GM12864 (cell line): ENCODE data around the gene MANSC4.
A peak's percentile ranks its signal among the peaks of the same experiment; 100 is the strongest.
"Not testable (repeated sequence)": the region's sequence is repeated elsewhere in the genome, so short reads cannot be mapped to it uniquely, and the experiment has no call there.

Experiments
- DNase-seq: peaks from one replicate; pipeline ENCODE4 v3.0.0-alpha.2; 2011; ENCODE audit warnings: low read depth
- H3K4me3 ChIP-seq: 2 replicates; pipeline ENCODE4 v1.5.1; 2011; ENCODE audit warnings: mild to moderate bottlenecking, low read depth, low read length, control low read depth
- TF ChIP-seq, protein P1 (sequence below): IDR thresholded peaks from 2 replicates; pipeline ENCODE4 v1.5.1; 2011; ENCODE audit warnings: low read depth, mild to moderate bottlenecking, moderate library complexity, low read length, control low read depth, inconsistent platforms; ENCODE audit errors: missing control alignments

MANSC4 gene

GRCh38 chr12:27754795-27755194, 25.2 kb downstream of the MANSC4 start:
- DNase-seq = no peak
- TF ChIP-seq, protein P1, sequence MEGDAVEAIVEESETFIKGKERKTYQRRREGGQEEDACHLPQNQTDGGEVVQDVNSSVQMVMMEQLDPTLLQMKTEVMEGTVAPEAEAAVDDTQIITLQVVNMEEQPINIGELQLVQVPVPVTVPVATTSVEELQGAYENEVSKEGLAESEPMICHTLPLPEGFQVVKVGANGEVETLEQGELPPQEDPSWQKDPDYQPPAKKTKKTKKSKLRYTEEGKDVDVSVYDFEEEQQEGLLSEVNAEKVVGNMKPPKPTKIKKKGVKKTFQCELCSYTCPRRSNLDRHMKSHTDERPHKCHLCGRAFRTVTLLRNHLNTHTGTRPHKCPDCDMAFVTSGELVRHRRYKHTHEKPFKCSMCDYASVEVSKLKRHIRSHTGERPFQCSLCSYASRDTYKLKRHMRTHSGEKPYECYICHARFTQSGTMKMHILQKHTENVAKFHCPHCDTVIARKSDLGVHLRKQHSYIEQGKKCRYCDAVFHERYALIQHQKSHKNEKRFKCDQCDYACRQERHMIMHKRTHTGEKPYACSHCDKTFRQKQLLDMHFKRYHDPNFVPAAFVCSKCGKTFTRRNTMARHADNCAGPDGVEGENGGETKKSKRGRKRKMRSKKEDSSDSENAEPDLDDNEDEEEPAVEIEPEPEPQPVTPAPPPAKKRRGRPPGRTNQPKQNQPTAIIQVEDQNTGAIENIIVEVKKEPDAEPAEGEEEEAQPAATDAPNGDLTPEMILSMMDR = no peak
- no peak overlapping the region for H3K4me3 ChIP-seq

- TF ChIP-seq, protein P1 = no peak
- no peak overlapping the region for H3K4me3 ChIP-seq
- no peak for DNase-seq
Observed at GRCh38 chr12:27751386-27752047, 28.5 kb downstream of the MANSC4 start.

DNA sequence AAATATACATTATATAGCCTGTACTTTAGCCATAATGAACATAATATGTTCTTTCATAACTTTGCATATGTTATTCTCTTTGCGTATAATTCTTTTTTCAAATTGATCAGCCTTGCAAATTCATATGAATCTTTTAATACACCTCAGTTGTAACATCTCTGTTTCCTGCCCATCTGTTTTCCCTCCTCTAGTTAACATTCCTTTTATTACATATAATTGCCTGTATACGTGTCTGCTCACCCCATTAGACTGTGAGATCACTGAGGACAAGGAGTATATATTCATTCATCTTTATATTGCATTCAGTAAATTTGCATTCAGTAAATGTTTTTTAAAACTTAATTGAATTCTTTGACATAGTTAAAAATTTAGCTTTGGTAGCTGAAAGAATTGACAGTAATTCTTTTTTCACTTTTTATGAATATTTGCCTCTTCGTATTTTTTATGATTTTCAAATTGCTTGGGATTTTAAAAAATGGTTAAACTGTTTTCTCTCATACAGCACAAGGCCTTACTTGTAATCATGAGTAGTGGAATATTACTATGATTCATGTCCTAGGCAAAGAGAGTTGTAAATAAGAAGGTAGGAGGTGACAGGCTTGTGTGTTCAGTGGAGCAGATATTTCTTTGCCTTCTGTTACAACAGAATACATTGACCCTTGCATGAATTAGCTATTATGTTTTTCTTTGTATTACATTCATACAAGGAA, 32.8 kb downstream of the MANSC4 start:
- TF ChIP-seq, protein P1 = no peak
- no peak overlapping the region for H3K4me3 ChIP-seq
- DNase-seq = no peak

- DNase-seq, H3K4me3 ChIP-seq: not testable (repeated sequence)
Observed at GRCh38 chr12:27745734-27746133, 34.3 kb downstream of the MANSC4 start.

DNA sequence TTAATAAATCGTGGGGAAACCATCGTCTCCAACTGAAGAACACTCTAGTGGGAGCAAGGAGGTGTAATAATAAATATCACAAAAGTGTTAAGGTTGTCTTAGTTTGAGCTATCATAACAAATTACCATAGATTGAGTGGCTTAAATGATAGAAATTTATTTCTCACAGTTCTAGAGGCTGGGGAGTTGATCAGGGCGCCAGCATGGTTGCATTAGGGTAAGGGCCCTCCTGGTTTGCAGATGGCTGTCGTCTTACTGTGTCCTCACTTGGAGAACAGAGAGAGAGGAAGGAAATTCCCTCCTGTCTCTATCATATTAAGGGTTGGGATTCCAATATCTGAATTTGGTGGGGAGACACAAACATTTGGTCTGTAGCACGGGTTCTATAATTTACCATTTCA, 36.4 kb downstream of the MANSC4 start:
- no peak overlapping the region for H3K4me3 ChIP-seq
- TF ChIP-seq, protein P1 = no peak
- no peak for DNase-seq

- H3K4me3 ChIP-seq, DNase-seq: not testable (repeated sequence)
Observed at GRCh38 chr12:27734321-27734720, 45.7 kb downstream of the MANSC4 start.

- DNase-seq = no peak
- no peak overlapping the region for H3K4me3 ChIP-seq
- TF ChIP-seq, protein P1 = no peak
Observed at GRCh38 chr12:27733791-27734190, 46.2 kb downstream of the MANSC4 start.

DNA sequence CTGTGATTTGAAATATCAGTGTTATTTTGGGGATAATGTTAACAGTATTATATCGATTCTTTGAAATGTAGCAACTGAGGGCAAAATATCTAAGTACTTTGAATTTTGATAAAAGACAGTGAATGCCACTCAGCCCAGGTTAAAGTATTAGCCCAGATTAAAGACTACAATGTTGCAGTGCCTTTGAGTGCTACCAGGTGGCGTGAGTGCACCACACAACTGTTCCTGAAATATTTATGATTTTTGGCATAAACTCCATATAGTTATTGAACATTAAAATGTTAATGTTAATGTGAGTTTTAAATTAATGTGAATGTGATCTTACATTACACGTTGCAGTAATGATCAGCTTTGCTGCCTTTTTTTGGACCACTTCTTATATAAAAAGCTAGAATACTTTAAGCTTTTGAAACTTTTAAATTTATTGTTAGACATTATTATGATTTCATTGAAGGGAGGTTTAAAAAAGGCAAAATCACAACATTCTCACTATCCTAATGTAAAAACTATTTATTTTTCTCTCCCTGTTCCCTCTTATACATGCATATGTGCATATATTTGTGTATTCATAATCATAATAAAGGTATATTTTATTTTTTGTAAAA, 46.9 kb downstream of the MANSC4 start:
- DNase-seq = no peak
- TF ChIP-seq, protein P1 = peak; percentile 70
- H3K4me3 ChIP-seq = no peak overlapping the region
